Ramos (cell line): ENCODE measurements around the gene NUP98.
"Not testable (repeated sequence)": the region's sequence is repeated elsewhere in the genome, so short reads cannot be mapped to it uniquely, and the experiment has no call there.

Experiments used
- in situ Hi-C: fragments of 300-500 bp; cut with MboI; formaldehyde crosslinking; loops from one replicate; pipeline ENCODE4 v1.14.3; 2022; ENCODE audit warnings: low sequenced_read_pairs; ENCODE audit not compliant: unreplicated experiment

NUP98 gene

DNA sequence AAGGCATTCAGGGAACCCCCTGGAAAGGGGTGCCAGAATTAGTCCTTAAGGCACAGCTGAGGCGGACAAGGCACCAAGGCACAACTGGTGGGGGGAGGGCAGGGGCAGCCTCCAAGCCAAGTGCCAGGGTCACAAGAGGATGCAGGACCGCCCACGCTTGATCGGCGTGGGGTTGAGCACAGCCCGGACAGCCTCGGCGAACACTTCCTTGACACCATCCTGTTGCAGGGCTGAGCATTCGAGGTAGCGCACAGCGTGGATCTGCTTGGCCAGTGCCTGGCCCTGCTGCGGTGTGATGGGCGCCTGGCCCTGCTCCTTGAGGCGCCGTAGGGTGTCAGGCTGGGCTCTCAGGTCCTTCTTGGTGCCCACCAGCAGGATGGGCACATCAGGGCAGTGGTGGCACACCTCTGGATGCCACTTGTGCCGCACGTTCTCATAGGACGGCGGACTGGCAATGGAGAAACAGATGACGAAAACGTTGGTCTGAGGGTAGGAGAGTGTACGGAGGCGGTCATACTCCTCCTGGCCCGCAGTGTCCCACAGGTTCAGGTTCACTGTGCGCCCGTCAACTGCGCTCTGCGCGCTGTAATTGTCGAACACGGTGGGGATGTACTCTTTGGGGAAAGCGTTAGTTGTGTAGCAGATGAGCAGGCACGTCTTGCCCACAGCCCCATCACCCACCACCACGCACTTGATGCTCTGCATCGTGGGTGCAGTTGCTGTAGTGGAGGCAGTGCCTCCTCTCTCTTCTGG lies 30.3 kb upstream of the NUP98 start:
- in situ Hi-C loops: no loop called here

DNA sequence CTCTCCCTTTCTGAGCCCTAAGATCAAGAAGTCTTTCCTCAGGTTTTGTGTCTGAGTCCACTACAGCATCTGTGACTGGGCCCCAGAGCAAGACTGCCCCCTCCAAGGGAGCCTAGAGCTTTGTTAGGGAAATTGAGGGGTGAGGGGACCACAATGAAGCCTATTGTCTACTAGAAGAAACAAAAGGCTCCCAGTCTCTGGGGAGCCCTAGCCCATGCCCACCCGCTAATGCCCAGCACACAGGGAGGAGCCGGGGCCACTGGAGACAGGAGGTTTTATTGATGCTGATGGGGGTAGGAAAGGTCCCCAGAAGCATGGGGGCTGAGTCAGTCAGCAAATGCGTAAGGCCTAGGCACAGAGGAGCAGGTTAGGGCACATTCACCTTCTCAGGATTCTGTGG lies 29.4 kb upstream of the NUP98 start:
- in situ Hi-C loops: no loop called here

DNA sequence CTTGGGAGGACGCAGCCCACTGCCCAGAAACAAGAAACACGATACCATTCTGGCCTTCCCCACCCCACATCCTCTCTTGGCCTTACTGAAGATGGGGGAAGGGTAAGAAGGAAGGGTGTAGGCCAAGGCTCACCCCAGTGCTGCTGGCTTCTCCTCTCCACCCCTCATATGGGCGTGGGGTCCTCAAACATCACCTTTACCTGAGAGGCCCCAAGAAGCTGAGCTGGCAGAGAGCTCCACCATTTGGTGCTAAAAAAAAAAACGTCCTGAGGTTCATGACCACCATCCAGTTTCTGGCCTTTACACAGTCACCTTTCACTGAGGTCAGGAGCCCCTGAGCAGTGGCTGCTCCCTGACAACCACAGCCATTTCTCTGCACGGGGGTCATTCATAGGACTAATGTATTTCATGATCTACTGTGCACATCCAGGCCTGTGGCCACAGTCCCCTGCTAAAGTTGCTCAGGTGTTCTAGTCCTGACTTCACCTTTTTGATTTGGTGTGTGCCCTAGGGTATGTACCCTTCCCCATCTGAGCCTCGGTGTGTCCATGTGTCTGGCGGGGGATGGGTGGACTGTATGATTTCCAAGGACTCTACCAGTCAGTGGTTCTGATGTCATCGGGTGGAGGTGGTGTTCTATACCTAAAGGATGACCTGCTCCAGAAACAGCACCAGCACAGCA lies 28.3 kb upstream of the NUP98 start:
- in situ Hi-C loops: no loop called here

DNA sequence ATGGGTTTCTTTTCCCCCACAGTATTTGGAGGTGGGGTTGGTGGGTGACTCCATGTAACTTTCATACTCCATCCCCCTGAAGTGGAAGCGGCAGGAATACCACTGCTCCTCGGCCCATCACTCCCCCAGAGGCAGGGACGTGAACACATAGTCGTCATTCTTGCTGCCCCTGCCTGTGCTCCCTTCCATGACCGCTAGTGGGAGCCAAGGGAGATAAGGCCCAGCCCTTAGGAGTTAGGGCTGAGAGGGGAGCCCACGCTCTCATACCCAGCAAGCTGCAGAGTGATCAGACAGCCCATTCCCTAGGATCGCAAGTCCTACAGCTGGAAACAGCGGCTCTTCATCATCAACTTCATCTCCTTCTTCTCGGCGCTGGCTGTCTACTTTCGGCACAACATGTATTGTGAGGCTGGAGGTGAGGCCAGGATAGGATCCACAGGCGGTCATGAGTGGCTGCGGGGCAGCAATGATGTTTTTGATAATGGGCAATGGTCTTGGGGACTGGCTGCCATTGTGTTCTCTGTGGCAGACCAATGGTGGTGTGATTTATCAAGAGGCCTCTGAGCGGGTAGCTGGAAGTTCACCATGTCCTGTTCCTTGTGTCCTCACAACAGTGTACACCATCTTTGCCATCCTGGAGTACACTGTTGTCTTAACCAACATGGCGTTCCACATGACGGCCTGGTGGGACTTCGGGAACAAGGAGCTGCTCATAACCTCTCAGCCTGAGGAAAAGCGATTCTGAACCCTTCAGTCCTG lies 27.5 kb upstream of the NUP98 start:
- in situ Hi-C loops: no loop called here

DNA sequence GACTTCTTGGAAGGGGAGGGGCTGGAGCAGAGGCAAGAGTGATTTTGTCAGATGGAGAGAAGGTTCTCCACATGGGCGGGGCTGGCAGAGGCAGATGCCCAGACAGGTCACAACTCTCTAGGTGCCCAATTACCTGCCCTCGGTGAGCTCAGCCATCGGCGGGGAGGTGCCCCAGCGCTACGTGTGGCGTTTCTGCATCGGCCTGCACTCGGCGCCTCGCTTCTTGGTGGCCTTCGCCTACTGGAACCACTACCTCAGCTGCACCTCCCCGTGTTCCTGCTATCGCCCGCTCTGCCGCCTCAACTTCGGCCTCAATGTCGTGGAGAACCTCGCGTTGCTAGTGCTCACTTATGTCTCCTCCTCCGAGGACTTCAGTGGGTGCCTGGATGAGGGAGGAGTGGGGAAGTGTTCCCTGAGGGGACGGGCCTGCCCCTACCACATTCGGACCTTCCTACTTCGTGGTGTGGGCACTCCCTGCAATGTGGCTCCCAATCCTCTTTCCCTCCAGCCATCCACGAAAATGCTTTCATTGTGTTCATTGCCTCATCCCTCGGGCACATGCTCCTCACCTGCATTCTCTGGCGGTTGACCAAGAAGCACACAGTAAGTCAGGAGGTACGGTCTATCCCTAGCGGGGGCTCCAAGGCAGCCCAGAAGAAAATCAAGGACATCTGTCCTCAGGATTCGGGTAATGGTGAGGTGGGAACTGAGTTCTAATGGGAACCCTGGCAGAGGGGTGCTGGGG lies 26.6 kb upstream of the NUP98 start:
- in situ Hi-C loops: no loop called here

DNA sequence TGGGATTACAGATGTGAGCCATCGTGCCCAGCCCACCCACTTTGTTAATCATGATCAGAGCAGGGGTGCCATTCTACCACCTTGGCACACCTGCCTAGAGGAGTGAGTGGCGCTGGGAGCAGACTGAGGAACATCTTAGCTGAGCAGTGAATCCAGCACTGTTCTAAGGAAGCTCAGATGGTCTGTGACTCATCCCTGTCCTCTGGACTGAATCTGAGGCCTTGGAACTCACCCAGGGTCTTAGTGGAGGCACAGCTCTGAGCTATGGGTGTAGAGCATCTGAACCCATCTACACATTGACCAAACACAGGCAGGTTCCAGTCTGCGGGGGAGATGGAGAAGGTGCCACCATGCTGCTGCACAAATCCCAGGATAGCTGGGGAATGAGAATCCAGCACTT lies 25.9 kb upstream of the NUP98 start:
- in situ Hi-C loops: no loop called here

DNA sequence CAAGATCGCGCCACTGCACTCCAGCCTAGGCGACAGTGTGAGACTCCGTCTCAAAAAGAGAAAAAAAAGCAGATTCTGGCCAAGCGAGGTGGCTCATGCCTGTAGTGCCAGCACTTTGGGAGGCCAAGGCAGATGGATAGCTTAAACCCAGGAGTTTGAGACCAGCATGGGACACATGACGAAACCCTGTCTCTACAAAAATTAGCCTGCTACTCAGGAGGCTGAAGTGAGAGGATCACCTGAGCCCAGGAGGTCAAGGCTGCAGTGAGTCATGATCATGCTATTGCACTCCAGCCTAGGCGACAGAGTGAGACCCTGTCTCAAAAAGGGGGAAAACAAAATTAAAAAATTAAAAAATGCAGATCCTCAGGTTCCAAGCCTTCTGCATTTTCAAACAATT lies 25.0 kb upstream of the NUP98 start:
- in situ Hi-C loops: no loop called here

DNA sequence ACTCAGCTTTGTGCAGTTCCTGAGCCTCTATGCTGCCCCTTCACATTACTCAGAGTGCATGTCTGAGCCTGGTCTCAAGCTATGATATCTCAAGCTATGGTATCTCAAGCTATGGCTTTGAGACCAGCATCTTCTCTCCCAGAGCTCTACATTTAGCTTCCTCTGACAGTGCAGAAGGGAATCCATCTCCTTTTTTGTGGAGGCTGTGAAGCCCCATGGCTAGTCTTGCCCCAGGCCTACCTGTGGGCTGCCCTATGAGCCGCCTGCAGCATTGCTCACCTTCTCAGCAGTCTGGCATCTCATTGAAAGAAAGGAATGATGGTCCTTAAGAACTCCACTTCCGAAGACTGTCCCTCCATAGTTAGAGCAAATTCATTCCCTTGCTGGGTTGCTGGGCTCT lies 23.6 kb upstream of the NUP98 start:
- in situ Hi-C loops: no loop called here

DNA sequence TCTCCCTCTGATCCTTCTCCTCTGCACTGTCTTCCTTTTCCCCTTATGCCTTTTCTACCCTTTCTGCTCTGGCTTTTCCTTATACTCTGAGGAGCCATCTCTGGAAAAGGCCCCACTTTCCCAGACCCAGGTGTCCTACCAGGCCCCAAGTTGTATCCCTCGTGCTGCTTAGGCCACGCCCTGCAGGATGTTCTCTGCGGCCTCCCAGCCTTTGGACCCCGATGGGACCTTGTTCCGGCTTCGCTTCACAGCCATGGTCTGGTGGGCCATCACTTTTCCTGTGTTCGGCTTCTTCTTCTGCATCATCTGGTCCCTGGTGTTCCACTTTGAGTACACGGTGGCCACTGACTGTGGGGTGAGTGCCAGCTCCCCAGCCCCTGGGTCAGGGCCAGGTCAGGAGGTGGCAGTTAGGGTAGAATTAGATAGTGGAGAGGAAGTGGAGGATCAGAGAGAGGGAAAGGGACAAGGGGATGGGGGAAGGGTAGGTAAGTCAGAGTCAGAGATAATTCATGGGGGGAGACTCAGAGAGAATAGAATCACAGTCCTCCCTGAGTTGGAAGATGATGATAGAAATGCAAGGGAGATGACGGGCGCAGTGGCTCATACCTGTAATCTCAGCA lies 19.9 kb upstream of the NUP98 start:
- in situ Hi-C loops: no loop called here

DNA sequence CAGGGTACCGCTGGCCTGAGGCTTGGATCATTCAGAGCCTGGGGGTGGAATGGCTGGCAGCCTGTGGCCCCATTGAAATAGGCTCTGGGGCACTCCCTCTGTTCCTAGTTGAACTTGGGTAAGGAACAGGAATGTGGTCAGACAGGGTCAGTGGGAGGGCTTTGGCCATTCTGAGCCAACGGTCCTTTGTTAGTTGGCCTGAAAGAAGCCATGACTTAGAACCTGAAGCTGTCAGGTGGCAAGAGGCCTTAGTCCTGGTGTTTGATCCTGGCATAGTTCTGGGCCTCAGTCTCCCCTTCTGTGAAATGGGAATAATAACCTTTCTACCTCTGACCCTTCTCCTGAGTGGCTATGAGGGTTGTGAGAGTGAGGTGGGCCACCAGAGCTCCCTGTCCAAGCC lies 19.3 kb upstream of the NUP98 start:
- in situ Hi-C loops: no loop called here

DNA sequence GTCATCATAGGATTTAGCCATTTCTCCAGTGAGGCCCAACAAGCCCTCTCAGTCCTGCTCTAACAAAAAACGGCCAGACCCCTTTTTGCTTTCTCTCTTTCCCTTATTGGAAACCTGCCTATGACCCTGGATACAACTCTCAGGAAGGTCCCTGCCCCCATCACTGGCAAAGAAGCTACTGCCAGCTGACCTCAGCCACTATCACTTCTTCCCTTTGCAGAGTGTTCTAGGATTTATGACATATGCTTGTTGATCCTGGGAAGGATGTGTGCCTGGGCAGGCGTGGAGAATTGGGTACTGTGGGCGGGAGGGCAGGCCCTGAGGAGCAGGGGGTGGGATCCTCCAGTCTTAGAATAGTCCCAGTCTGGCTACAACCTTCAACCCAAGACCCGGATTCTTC lies 18.5 kb upstream of the NUP98 start:
- in situ Hi-C loops: no loop called here

DNA sequence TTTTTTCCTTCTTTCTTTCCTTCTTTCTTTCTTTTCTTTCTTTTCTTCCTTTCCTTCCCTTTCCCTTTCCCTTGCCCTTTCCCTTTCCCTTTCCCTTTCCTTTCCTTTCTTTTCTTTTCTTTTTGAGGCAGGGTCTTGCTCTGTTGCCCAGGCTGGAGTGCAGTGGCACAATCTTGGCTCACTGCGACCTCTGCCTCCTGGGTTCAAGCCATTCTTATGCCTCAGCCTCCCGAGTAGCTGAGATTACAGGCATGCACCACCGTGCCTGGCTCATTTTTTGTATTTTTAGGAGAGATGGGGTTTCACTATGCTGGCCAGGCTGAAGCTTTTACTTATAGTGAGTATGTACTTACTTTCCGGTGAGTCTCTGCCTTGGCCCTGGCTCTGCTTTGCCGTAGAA lies 17.5 kb upstream of the NUP98 start:
- in situ Hi-C loops: not testable (repeated sequence)

DNA sequence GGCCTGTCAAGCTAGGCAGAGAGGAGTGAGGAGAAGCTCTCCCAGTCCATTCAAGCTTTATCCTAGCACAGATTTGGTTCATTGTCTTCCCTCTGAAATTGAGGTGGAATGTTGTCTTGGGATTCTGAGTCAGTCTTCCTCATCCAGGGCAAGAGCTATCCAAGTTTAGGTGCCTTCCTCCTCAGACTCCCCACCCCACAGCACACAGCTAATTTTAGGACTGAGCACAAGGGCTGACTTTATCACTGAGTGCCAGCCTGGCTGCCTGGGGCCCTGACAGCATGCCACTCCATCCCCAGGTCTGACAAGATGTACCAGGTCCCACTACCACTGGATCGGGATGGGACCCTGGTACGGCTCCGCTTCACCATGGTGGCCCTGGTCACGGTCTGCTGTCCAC lies 13.6 kb upstream of the NUP98 start:
- in situ Hi-C loops: no loop called here

DNA sequence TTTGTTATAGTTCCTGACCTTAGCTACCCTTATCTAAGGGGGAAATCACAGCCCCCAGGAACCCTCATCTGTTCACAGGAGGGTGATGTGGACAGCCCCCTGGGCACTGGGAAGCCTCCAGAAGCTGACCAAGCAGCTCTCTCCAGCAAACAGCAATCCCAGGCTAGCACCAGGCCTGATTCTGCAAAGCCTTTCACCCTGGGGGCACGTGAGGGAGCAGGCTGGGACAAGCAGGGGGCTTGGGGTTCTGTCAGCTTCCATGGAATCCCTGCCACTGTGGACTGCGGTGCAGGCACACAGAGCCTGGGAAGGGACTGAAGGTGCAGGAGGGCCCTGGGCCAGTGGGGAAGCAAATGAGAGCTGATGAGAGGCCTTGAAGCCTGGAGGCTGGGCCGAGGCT lies 13.1 kb upstream of the NUP98 start:
- in situ Hi-C loops: no loop called here

DNA sequence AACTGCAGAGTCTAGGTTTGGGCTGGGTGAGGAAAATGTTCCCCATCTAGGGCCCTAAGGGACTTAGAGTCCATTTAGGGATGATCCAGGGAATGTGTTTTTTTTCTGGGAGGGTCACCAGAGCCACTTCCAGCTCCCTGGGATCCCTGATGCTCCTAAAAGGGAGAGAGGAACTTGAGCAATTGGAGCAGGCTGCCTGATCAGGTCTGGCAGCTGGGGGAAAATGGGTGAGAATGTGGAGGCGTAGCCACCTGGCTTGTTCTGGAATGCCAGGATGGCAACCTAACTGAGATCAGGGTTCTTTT lies 12.2 kb upstream of the NUP98 start:
- in situ Hi-C loops: no loop called here

DNA sequence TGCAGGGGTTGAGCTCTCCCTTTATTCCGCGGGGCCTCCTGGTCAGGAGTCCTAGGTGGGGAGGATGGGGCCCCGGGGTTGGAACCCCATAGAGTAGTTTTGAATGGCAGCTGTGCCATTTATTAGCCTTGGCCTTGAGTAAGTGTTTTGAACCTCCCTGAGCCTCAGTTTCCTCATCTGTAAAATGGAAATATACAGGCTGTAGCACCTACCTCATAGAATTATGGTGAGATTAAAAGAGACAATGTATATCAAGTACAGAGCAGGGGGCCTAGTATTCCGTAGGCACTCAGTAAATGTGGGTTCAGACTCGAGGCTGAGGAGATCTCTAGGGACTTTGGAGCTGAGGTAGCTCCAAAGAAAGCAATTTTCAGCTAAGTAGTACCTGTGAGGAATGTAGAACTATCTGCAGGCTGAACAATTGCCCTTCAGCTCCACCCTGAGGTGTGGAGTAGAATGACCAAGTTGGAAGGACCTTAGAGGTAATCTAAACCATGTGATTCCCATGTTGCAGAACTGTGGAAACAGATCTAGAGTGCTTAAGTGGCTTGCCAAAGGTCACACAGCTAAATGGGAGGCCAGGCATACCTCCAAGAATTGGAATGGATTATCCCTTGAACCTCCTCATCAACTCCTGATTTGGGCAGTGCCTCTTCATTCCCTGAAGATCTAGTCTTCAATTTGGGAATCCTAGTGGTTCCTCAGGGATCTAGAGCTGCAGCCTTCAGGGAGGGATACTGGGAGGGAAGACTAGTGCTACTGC lies 11.7 kb upstream of the NUP98 start:
- in situ Hi-C loops: no loop called here

DNA sequence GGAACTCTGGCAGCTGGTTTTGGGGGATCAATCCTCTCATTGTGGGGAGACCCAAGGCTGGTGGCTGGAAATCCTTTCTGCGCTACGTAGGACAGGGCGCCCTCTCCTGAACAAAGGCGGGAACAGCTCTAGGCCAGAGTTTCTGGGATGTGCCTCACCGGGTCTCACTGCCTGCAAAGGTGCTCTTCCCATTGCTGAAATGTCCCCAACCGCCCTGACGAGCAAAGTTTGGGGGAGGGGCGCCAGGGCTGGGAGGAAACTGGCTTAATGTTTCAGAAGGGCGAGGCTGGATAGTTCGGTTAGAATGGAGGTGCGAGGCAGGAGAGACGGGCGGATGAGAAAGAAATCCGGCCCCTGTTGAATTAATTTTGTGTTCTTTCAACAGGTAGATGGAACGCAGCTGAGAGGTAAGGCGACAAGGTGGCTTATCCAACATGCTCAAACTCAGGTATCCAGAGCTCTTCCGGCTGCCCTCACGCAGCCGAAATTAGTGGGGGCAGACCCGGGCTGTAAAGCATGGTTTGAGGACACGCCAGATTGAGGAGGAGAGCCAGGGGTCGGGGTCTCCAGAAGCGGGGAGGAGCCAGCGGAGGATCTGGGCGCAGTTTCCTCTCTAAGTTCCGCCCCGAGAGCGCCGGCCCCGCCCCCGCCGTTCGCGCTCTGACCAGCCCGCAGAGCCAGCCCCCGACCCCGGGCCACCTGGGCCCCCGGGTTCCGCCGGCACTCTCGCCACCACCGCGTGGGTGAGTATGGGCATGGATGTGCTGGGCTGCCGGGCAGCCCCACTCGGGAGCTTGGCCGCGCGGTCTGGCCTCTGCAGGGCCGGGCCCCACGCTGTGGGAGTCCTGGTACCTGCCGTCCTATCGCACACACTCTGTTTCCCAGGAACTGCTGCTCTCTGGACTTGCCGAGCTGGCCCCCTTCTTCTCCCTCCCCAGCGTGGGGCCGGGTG lies 10.8 kb upstream of the NUP98 start, which contains the start of gene PGAP2:
Gene PGAP2 (plus strand): TSS at position 652 of the 952 bp plus-strand sequence. CDS start 2,700 bp downstream, outside the sequence.
- in situ Hi-C loops: no loop called here

DNA sequence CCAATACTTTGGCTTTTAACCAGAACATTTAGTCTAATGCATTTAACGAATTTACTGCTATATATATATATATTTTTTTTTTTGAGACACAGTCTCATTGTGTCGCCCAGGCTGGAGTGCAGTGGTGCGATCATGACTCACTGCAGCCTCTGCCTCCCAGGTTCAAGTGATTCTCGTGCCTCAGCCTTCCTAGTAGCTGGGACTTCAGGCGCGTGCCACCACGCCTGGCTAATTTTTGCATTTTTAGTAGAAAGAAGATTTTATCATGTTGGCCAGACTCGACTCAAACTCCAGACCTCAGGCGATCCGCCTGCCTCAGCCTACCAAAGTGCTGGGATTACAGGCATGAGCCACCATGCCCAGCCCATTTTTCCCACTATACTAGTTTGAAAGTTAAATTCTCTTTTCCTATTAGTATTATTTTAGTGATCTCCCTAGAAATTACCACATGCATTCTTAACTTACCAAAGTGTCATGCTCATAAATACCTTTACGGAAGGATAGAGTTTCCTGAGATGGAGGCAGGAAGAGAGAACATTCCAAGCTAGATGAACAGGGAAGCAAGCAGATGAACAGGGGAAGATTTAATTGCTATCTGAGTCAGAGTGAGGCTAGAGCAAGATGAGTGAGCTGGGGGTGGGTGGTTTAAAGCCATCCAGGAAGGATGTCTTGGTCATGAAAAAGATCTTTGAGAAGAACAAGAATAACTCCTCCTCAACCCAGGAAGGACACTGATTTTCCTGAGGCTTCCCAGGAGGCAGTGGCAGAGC lies 6.6 kb upstream of the NUP98 start:
- in situ Hi-C loops: no loop called here
